HG02623 (cell line): ENCODE measurements around the gene B3GALT4.

Source experiments
- ATAC-seq: cut with Tn5 transposase; IDR thresholded peaks from one replicate; pipeline ENCODE4 v1.9.1; 2021; ENCODE audit warnings: moderate library complexity; ENCODE audit not compliant: unreplicated experiment

B3GALT4 gene

DNA sequence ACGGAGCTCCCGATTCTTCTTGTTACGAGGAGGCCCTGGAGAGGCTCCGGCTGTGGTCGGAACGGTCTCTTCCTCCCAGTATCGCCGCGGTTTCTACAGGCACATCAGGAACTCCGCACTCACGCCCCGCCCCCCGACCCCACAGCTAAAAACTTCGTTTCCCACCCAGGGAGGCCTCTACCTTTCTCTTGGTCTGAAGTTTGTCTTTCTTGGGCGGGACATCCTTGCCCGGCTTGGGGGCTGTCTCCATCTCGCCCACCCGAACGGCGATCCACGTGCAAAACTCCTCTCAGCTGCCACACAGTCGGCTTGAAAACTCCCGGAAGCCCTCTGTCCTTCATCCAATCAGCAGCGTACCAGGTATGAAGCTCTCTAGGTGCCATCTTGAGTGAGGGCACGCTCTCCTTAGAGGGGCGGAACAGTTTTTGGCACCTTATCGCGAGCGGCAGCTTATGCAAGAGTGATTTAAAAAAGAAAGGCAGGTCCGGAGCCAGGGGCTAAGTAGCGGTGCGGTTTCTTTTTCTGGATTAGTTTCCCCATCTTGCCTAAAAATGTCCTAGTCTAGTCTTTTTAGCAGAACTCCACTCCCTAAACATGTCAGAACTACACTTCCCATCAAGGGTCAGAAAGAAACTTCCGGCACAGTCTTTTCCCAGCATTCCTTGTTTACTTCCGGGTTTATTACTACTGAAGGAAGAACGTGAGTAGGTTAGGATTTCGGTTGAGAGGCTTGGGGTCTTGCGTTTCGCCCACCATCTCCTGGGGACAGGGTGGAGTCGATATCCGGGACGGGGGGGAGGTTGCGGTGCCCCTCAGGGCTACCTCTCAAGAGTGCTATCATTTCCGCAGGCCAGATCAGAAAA lies 12.2 kb downstream of the B3GALT4 start, which contains the start of the genes PFDN6 and WDR46:
TSS of gene PFDN6 (plus strand) at position 681 of the 863 bp plus-strand sequence. CDS start 256 bp downstream, outside the sequence.
TSS of gene WDR46 (minus strand) at position 319 of the 863 bp plus-strand sequence. CDS start at position 250, 69 bp downstream.
- ATAC-seq: peak; percentile 85

DNA sequence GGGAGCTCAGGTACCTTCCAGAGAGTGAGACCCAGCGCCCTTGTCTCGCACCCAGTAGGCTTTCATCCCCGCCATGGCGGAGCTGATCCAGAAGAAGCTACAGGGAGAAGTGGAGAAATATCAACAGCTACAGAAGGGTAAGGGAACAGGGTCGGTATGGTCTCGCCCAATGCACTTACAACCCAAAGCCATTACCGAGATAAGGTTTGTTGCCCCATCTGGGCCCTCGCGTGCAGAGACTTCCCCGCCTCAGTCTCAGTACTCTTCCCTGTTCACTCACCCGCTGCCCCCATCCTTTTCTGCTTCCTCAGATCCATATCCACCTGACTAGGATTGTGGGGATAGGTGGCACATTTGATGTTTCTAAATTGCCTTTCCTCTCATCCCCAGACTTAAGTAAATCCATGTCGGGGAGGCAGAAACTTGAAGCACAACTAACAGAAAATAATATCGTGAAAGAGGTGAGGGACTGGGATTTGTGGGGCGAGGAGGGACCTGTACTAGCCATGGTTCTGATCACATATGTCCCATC lies 12.9 kb downstream of the B3GALT4 start:
- ATAC-seq: no peak

DNA sequence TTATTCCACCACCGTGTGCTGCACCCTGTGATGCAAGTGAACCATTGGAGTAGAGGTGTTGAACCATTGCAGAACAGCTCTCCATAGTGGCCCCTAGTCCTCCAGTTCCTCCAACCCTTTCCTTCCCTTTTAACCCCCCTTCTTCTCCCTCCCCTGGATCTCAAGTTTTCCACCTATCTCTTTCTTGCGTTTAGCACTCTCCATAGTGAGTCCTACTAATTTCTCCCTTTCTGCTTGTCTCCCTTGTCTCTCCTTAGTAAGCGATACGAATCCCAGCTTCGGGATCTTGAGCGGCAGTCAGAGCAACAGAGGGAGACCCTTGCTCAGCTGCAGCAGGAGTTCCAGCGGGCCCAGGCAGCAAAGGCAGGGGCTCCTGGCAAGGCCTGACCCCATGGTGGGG lies 13.5 kb downstream of the B3GALT4 start:
- no peak for ATAC-seq

DNA sequence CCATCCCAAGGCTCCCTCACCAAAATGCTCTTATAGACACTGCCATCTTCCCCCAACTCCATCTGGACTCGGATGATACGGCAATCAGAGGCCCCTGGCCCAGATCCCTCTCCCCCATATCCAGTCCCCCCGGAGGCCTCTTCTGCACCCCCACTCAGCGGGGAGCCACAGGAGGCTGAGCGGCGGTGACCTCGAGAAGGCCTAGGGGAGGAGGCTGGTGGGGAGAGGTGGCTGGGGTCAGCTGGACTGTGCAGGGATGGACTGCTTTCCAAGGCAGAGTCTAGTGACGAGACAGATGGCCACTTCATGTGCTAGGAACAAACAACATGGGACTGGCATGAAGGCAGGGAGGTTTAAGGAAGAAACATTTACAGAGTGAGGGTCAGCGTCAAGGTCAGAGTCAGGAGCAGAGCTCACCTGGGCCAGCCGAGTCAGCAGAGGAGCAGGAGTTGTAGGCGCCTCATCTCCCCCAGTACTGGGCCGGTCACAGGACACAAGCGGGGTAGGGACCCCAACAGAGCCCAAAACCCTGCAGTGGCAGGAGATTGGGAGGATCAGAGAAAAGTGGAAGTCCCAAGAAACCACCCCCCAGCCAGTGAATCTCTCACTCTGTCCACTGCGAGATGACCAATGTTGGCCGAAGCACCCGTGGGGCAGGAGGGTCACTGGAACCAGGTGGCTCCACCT lies 16.2 kb downstream of the B3GALT4 start:
- no peak for ATAC-seq

DNA sequence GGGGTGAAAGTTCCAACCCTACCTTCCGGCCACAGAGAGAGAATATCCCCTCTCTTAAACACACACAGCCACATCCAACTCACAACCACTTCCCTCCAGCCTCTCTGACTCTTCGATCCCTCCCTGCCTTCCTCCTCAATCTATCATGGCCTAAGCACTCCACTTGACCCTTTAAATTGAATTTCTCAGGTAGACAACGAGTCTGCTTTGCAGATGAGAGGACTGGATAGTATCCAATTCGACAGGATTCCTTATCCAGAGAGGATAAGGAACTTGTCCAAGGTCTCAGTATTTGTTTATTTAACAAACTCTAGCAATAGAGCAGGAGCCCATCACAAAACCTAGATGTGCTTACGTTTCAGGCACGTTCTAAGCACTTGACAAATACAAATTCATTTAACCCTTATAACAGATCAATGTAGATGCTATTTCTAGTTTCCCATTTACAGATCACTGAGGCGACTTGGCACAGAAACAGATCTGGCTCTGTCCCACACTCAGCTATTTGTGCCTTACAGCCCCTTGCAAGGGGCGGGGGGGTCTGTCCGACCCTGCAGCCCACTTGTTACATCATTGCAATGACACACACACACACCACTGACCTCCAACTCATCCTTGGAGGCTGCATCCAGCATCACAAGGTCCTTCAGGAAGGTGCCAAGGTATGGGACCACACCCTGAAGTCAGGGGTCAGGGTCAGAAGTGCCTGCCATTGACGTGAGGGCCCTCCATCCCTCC lies 17.3 kb downstream of the B3GALT4 start:
- no peak for ATAC-seq

DNA sequence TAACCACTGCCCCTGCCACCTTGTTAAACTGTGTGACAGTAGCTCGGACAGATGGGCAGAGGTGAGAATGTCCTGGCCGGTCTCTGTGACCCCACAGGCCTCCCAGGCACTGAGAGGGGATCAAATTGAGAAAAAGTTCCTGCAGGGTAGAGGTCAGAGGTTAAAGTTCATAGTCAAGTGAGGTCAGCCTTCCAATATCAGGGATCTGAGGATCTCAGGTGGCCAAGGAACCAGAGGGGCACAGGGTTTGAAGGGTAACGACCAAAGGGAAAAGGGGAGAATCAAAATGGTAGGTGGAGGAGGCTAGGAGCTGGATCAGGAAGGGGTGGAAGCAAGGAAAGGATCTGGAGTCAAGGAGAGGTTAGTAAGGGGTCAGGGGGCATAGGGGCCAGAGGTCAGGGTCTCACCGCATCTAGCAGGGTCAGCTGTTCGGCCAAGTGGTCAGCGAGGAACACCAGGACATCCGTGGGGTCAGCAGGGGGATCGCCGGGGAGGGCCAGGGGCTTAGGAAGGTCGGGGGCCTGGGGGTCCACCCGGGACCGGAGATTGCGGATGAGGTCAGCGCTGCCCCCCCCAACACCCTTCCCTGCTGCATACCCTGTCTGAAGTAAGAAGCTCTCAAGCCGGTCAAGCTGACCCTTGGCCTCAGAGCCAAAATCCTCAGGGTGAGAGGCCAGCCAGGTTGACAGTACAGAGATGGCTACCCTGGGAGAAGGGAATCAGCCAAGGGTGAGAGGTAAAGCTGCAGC lies 18.9 kb downstream of the B3GALT4 start:
- ATAC-seq: no peak

DNA sequence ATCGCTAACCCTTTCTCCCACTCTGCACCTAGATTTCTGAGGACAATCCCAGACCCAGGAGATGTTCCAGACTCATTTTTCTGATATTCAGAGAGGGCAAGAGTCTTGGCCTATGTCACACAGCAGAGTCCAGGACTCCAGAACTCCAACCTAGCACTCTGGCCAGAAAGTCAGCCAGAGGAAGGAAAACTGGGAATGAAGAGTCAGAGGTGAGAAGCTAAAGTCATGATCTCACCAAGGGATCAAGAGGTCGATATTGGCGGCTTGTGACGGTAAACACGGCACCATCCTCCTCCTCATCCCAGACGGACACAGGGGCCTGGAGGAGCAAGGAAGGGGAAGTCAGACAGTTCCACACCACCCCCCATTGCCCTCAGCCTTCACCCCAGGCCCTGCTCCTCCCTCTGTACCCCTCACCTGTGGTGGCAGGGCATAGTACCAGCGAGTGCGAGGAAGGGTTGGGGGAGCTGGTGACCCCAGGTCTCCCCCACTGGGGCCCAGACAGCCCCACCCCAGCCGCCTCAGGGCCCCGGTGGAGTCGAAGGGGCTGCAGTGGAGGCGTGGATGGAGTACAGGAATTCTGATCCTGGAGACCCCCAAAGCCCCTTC lies 20.0 kb downstream of the B3GALT4 start:
- no peak for ATAC-seq

DNA sequence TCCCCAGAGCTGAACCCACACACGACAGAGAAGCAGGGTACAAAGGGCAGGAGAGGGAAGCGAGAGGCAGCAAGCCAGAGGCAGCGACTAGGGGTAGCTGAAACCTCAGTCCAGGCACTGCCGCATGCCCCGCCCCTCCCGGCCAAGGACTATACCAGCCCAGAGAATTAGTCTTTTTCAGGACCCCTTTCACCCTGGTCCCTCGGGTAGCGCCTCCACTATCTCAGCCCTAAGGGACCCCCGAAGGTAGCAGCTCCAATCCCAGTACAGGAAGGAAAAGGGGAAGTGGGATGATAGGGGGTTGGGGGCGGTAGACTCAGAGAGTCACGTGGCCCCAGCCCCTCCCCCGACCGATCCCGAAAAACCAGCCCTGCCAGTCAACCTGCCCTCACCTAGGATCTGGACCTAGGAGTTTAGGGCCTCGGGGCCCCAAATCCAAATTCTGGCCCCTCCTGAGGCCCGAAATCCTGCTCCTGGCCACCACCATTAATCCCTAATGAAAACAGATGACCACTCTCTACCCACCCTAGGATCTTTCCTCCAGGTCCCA lies 20.6 kb downstream of the B3GALT4 start:
- ATAC-seq: no peak

DNA sequence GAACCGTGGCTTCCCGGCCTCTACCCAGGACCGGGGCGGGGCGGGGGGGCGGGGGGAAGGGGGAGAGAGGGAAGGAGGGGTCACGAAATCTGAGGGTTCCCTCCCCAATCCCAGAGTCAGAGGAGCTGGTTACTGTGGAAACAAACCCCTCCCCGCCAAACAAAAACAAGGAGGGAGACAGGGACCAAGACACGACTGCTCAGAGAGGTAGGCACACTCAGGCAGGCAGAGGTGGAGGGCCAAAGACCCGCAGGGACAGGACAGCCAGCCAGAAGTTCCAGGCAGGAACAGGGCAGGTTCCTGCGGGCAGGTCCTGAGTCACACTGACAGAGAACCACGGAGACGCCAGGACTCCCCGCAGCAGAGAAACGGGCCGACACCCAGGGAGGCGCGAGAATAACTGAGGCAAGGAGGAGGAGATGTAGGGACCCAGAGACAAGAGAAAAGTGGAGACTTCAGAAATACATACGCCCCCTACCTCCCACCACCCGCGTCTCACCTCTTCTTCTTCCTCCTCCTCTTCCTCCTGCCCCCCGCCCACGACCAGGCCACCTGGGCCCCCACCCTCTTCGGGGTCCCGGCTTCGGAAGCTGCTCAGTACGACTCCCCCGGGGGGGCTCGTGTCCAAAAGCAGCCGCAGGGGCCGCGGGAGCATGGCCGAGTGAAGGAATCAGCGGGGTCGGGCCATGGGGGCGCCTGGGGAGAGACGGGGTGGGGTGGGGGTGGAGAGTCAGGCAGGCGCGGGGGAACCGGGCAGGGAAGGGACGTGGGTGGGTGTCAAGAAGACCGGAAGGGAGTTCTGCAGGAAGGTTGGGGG lies 21.2 kb downstream of the B3GALT4 start:
- no peak for ATAC-seq

DNA sequence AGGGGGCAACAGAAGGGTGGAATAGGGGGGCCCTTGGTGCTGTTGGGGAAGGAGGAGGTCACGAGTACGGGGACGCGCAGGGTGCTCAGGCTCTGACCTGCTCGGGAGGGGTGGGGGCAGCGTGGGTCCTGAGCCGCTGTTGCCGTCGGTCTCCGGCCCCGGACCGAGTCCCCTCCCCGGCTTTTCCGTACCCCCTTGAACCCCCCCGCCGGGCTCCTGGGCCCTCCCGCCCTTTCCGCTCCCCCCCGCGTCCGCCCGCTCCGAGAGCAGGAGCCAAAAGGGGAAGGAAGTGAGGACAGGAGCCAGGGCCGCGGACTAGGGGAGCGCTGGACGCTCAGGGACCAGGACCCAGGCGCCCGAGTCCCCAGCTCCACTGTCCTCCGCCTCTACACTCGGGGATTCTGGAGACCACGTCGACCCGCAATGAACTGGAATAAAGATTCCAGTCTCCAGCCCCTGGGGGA lies 21.9 kb downstream of the B3GALT4 start, which contains the start of gene RGL2:
TSS of gene RGL2 (minus strand) at position 170 of the 464 bp plus-strand sequence. CDS start 332 bp downstream, outside the sequence.
- no peak for ATAC-seq

DNA sequence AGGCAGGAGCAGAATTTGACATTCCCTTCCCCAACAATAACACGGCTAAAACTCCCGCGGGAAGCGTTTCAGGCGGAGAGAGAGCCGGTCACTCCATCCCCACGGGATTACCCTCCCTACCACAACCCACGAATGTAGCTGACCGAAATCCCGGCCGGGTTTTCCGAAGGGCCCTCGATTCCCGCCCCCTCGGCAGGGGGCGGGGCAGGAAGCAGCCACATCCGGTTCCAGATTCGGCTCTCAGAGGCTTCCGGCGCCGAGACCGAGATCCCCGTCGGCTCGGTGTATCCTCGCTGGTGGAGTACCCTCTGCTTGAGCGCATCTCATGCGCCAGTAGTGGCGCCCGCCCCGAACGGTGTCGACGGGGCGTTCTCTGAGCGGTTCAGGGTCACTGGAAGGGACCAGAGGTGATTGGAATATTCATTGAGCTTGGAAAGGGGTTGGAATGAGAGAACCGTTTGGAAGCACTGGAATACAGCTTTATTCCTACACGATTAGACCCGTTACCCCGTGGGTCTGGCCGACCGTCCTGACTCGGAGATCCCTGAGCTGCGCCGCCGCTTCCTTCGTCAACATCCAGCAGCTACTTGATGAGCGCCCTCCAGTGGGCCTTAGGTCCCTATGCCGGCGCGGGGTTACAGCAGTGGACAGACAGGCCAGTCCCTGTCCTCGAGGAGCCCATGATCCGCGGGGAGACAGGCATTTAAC lies 22.5 kb downstream of the B3GALT4 start:
- peak; percentile 80 for ATAC-seq

DNA sequence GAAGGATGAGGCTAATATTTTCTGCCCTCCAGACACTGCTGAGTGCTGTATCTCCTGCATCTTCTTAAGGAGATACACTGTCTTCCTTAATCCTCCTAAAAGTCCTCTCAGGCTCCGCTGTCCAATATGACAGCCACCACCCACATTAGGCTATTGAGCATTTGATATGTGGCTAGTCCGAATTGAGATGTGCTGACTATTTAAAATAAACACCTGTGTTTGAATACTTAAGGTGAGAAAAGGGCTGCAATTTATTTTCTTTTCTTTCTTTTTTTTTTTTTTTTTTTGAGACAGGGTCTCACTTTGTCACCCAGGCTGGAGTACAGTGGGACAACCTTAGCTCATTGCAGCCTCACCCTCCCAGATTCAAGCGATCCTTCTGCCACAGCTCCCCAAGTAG lies 25.0 kb downstream of the B3GALT4 start:
- no peak for ATAC-seq

DNA sequence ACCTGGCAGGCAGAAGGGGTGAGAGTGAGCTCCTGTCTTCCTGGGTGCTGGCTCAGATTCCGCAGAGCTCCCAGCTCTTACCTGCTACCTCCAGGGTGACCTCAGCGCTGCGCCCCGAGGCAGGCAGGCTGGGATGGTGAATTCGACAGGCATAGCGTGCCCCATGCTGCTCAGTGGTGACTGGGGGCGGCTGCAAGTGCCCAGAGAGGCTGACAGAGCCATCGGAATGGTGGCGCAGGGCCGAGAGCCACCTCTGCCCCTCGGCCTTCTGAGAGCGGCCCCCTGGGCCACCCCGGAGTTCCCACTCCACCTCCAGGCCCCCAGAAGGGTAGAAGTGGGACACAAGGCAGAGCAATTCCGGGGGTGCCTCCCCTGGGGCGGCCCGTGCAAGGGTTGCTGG lies 27.3 kb downstream of the B3GALT4 start:
- ATAC-seq: no peak

DNA sequence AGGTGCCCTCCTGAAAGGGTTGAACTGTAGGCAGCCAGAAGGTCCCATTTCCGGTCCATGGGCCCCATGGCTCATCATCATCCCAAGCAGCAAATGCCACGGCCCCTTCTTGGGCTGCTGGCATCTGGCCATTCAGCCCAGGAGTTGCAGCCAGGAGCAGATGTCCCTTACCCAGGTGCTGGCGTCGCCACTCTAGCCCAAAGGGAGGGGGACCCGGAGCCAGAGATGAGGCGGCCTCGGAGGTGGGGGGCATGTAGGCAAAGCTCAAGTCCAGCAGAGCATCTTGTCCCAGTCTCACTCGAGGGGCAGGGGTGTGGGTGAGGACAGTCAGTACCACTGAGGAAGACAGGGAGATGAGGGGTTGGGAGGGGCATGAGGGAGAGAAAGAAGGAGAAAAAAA lies 28.1 kb downstream of the B3GALT4 start:
- ATAC-seq: no peak

DNA sequence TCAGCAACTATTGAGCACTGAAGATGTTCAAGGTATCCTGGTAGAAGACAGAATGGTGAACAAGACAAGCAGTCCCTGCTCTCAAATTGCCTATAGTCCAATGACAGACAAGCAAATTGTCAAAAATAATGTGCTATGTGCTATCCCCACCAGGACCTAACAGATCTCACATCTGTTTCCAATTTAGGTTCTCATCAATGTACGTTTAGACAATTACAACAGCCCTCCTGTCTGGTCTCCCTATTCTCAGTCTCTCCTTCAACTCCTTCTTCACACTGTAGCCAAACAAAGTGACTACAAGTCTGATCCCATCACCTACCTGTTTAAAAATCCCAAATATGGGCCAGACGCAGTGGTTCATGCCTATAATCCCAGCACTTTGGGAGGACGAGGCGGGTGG lies 29.4 kb downstream of the B3GALT4 start:
- ATAC-seq: no peak

DNA sequence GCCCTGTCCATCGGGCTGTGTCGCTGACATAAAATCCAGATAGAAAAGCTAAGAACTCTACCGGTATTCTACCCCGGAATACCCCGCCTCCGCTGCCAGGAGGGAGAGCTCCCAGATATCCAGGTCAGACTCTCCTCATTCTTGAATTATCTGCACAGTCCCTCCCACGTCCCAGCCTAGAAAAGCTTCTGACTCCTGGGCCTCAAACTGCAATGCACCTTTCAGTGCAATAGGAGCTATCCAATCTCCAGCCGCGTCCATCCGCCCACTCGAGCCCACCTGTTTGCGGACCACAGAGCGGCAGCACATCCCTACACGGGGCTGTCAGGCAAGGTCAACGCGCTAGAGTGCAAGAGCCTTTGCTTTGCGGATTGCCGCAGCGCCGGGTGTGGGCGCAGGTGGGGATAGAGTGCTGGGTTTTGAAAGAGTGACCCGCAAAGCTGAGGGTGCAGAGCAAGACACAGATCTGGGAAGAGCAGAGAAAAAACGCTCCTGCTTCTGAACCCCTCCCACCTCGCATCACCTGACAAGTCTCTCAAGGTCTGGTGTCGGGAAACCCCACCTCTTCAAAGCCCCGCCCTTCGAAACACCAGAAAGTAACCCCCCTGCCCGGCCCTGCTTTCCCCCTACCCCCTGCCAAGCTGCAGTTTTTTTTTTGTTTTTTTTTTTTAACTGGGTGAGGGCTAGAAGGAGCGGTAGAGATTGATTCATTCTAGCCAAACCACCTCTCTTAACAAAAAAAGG lies 35.6 kb downstream of the B3GALT4 start:
- ATAC-seq: no peak

DNA sequence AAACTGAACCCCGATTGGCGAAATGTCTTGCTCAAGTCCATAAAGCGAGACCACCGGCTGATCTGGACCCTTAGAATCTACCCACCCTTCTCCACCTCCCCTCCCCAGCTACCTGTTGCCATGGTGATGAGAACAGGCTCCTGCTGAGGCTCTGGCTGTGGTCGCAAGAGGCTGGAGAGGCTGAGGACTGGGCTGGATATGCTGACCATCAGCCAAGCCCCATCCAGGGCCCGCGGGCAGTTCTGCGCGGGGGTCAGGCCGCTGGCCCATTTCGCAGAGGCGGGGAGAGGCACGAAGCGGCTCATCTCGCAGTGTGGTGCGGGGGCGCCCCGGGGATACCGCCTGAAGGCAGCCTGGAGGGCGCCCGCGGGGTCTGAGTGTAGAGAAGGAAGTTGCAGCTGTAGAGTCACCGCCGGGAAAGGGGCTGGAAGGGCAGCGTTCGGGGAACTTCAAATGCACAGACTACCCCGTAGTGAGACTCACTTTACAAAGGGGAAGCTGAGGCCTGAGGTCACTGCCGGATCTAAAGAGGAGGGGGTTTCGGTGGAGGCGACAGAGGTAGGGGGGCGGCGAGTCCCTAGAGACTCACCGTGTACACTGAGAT lies 36.3 kb downstream of the B3GALT4 start:
- no peak for ATAC-seq
